MM.1S (cell line): ENCODE data around the gene SDK1.

Source experiments
- CTCF ChIP-seq: fragments of 300-600 bp; sonication (generic); IDR thresholded peaks from 2 replicates; pipeline ENCODE4 v1.5.1; 2016; ENCODE audit warnings: antibody characterized with exemption, low read length, mixed read lengths
- EZH2 ChIP-seq: fragments of 300-600 bp; sonication (generic); optimal IDR thresholded peaks from 2 replicates; pipeline ENCODE3; 2017; ENCODE audit warnings: low read depth, mild to moderate bottlenecking, antibody characterized with exemption, low read length, mixed read lengths

- TF ChIP-seq CTCF (no peak), EZH2 (no peak)
These were observed 699.9 kb downstream of the SDK1 start for GRCh38 chr7:4000934-4001333.
